ENCODE results near the gene ZNF655.
"Not testable (repeated sequence)": the region's sequence is repeated elsewhere in the genome, so short reads cannot be mapped to it uniquely, and the experiment has no call there.

Gene ZNF655

DNA sequence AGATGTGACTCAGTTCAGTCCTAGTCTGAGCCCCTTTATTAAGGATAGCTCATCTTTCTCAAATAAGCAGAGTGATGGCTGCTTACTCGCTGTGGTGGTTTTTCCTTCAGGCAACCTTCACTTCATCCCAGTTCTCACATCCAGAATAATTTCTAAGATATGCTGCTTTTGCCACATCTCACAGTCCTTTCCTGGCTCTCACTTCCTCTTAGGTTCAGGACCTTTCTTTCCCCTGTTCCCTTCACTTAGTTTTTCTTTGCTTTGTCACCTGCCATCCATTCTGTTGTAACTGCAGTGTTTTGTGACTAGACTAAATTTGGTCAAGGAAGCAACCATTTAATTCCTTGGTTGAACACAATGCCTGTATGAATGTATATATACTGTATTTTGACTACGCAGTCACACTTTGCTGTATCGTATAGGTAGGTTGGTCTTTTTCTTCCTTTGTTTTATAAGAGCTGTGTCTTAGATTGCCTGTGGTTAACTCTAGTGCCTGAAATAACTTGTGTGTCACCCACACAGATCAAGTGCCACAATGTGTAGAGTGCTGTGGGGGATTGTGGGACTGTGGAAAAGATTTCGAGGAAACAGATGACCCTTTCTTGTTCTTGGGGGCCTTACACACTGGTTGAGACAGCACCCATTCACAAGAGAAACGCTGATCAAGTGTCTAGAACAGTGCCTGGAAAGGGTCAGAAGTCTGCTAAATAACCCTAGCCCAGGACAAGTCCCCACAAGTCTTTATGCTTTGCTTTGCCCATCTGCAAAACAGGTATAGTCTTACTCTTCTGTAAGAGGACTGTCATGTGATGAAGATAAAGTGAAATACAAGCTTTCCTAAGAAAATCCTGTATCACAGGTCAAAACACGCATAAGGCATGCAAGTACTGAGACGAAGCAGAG is 2.6 kb downstream of the ZNF655 start:
- DNase-seq (ENCODE audit: low read depth in 2 of 2): no peak

DNA sequence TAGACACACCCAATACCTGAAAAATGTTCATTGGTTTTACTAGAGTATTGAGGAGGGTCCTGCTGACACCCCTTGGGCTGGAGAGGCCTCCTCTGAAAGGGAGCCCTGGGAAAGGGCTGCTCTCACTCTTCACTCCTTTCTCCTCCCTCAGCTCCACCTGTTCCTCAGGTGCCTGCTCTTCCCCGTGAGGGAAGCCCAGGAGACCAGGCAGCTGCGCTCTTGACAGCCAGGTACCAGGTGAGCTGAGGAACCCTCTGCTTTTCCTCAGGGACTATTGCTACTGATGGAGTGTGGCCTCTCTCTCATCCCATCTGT is 3.3 kb downstream of the ZNF655 start:
- DNase-seq (ENCODE audit: low read depth in 2 of 2): no peak

DNA sequence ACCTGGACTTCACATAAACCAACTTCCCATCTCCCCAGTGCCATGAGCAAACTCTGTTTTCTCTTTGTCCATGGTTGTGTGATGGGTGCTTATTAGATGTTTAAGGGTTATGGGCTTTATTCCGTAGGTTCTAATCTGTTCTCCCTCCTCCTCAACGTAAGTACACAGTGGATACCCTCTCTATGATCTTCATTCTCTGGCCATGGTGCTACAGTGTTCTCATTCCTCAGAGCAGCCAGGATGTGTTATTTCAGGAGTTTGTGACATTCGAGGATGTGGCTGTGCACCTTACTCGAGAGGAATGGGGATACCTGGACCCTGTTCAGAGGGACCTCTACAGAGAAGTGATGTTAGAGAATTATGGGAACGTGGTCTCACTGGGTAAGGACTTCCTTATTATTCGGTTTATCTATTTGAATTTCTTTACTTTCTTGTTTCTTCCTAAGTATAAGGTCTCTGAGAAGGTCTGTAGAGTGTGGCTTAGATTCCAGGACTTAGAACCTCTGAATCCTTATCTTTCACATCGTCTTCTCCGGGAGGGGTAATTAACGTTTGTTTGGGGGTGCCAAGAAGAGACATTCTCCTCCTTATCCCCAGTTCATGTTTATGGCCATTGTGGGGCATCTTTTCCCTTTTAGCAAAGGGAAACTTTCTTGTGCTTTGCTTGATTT is 3.8 kb downstream of the ZNF655 start:
- DNase-seq (ENCODE audit: low read depth in 2 of 2): no peak

DNA sequence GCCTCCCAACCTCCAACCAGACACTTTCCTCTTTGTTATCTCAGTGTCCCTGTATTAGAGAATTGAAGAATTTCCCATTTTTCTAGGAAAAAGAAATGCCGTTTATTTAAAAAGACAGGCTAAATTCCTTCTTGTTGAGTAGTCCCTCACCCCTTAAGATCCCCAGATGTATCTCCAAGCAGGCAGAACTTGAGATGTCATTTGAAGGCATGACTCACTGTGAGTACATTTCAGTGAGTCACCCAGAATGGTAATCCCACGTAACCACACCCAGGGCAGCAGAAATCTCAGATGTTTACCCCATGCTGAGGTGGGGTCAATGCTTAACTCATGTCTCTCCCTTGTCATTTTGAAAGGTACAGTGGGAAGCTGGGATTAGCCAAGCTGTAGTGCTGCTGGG is 4.4 kb downstream of the ZNF655 start:
- no peak for DNase-seq (ENCODE audit: low read depth in 2 of 2)

DNA sequence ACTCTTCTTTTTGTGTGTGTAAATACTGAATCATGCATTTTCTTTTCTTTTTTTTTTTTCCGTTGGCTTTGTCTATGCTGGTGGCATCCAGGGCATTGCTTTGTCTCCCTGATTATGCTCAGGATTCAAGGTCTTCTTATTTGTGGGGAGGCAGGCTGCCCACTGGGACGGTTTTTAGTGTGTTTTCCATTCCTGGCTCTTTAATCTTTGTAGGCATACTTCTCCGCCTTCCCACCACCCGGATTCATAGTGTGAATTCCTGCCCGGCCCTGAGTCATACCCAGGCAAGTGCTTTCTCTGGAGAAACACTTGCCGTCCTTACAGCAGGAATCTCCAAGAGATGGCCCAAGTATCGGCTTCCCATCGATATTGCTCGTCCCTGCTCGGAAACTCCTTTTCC is 5.2 kb downstream of the ZNF655 start:
- DNase-seq (ENCODE audit: low read depth in 2 of 2): no peak

DNA sequence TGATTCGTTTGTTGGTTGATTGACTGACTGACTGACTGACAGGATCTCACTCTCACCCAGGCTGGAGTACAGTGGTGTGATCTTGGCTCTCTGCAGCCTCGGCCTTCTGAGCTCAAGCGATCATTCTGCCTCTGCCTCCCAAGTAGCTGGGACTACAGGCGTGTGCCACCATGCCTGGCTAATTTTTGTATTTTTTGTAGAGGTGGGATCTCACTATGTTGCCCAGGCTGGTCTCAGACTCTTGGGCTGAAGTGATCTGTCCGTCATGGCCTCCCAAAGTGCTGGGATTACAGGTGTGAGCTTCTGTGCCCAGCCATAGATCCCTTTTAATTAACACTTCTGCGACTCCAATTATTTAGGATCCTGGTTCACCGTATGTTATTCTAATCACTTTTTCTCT is 10.3 kb downstream of the ZNF655 start:
- not testable (repeated sequence) for DNase-seq (ENCODE audit: low read depth in 2 of 2)

DNA sequence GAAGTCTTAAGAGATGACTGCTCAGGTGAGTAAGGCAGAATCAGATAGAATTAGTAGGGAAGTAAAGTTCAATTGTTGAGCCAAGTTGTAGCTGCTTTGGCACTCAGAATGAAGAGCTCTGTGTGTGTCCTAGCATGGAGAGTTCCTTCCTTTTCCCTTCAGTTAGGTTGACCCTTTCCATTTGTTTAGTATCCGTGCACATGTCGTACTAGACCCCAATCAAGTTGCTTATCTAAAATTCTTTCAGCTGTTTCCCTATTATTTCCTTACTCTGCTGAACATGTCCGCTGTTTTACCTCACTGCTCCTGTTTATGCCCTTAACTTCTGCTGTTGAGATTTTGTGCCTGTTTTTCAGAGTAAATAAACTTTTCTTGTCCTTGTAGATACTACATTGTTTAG is 13.3 kb downstream of the ZNF655 start:
- DNase-seq (ENCODE audit: low read depth in 2 of 2): no peak

DNA sequence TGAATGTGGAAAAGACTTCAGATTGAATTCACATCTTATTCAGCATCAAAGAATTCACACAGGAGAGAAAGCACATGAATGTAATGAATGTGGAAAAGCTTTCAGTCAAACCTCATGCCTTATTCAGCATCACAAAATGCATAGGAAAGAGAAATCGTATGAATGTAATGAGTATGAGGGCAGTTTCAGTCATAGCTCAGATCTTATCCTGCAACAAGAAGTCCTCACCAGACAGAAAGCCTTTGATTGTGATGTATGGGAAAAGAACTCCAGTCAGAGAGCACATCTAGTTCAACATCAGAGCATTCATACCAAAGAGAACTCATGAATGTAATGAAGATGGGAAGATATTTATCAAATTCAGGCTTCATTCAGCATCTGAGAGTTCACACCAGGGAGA is 14.8 kb downstream of the ZNF655 start:
- DNase-seq (ENCODE audit: low read depth in 2 of 2): no peak

DNA sequence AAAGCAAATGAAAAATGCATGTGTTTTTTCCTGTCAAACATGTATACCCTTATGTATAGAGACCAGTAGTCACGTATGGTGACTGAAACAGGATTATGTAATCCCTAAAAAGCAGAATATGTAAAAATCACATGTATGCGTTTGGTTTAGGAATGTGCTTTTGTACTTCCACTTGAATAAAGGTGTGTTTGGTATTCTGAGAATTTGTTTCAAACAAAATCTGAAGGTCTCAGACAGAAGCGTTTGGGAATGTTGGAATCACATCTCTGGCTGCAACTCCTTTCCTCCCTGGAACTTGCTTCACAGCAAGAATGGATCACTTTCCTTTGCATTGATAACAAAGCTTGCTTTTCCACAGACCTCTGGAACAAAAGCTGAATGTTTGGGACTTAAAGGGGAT is 17.8 kb downstream of the ZNF655 start:
- DNase-seq (ENCODE audit: low read depth in 2 of 2): no peak

DNA sequence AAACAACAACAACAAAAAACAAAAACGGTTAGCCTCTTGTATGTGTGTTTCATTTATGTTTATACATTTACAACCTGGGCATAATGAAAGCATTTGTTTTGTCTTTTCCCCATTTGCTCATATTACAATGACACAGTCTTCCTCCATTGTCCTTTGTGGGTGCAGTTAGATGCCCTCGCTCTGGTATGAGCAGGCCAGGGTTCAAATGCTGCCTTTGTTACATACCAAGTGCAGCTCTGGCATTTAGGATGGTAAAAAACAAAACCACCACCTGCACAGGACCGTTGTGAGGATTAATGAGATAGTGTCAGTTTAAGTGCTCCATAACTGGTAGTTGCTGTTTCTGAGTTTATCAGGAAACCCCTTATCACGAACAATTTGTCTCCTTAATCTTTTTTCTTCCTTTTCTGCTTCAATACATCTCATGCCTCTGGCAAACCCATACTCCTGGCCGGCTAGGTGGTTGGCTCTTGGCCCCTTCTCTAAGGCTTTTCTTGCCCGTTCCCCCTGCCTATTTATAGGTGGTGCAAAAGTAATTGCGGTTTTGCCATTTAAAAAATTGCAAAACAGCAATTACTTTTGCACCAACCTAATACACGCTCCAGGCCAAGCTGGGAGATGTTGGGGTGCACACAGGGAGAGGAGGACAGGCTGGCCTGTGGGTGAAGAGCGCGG is 21.0 kb downstream of the ZNF655 start:
- DNase-seq (ENCODE audit: low read depth in 2 of 2): no peak

DNA sequence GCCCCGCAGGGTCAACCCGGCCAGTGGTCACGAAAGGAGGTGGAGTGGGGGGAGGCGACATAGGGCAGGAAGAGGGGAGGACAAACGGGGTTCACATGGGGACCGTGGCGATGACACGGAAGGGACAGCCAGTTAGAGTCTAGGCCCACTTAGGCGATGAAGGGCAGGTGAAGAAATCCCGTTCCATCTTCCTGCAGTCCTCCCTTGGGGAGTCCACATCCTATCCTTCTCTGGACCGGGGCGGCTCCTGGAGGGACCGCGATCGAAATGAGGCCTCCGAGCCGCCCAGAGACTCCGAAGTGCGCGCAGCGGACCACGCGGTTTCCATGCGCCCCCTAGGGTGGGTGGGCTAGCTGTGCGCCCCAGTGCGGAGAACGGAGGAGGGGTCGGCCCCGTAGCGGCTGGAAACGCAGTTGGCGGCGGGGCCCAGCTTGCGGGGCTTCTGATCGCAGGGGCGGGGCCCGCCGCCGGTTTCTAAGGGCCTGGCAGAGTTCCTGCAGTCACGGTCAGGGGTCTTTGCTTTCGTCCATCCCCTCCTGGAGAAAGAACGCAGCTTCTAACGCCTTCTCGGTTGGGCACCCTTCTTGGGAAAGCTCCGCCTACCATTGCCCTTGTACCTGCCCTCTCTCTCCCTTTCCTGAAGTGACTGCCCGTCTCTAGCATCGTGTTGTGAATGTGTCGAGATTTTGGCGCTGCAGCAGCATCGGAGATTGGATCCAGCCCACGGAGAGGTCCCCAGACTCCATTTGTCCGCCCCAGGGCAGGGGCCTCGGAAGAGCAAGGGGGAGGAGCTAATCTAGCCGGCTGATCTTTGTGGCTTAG is 21.7 kb downstream of the ZNF655 start:
- peak; percentile 37 to 45 for DNase-seq (ENCODE audit: low read depth in 2 of 2)

DNA sequence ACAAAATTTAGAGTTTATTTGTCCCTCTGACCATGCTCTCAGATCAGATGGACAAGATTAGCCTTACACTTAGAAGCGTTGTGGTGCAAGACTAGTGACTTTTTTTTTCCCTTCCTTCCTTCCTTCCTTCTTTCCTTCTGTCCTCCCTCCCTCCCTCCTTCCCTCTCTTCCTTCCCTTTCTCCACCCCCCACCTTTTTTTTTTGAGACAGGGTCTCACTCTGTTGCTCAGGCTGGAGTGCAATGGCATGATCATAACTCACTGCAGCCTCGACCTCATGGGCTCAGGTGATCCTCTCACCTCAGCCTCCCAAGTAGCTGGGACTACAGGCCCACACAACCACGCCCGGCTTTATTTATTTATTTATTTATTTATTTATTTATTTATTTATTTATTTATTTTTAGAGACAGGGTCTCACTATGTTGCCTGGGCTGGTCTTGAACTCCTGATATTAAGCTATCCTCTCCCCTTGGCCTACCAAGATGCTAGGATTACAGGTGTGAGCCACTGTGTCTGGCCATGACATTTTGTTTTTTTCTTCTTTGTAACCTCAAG is 22.4 kb downstream of the ZNF655 start:
- not testable (repeated sequence) for DNase-seq (ENCODE audit: low read depth in 2 of 2)

DNA sequence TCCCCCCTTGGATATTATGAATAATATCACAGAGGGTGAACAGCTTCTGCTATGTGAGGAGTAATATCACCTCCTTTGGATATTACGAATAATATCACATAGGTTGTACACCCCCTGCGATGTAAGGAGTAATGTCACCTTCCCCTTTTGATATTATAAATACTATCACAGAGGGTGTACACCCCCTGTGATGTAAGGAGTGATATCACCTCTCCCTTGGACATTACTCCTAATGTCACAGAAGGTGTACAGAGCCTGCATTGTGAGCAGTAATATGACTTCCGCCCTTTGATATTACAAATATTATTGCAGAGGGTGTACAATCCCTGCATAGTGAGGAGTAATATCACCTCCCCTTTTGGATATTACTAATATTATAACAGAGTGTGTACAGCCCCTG is 30.4 kb downstream of the ZNF655 start:
- DNase-seq (ENCODE audit: low read depth in 2 of 2): no peak

DNA sequence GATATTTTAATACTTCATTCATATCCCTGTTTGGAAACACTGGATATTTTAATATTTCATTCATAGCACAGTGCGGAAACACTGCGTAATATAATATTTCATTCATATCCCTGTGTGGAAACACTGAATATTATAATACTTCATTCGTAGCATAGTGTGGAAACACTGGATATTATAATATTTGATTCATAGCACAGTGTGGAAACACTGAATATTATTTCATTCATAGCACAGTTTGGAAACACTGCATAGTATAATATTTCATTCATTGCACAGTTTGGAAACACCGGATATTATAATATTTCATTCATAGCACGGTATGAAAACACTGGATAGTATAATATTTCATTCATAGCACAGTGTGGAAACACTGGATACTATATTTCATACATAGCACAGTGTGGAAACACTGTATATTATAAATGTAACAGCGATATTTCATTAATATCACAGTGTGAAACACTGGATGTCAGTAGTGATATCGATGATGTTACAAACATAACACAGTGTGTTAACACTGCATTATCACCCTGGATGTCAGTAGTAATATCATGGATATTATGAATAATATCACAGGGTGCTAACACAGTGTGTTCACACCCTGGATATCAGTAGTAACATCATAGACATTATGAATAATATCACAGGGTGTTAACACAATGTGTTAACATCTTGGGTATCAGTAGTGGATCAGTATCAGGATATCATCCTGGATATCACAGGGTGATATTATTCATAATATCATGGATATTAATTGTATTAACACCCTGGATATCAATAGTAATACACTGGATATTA is 36.7 kb downstream of the ZNF655 start:
- no peak for DNase-seq (ENCODE audit: low read depth in 2 of 2)

DNA sequence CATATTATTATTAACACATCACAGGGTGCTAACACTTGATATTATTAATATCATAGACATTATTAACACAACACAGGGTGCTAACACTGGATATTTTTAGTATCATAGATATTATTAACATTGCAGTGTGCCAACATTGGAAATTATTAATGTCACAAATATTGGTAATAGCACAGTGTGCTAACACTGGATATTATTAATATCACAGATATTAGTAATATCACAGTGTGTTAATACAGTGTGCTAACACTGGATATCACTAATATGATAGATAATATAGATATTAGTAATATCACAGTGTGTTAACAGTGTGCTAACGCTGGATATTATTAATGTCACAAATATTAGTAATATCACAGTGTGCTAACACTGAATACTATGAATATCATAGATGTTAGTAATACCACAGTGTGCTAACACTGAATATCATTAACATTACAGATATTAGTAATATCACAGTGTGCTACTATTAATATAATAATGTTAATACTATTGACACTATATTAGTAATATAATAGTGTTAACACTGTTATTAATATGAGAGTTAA is 38.0 kb downstream of the ZNF655 start:
- DNase-seq (ENCODE audit: low read depth in 2 of 2): no peak

DNA sequence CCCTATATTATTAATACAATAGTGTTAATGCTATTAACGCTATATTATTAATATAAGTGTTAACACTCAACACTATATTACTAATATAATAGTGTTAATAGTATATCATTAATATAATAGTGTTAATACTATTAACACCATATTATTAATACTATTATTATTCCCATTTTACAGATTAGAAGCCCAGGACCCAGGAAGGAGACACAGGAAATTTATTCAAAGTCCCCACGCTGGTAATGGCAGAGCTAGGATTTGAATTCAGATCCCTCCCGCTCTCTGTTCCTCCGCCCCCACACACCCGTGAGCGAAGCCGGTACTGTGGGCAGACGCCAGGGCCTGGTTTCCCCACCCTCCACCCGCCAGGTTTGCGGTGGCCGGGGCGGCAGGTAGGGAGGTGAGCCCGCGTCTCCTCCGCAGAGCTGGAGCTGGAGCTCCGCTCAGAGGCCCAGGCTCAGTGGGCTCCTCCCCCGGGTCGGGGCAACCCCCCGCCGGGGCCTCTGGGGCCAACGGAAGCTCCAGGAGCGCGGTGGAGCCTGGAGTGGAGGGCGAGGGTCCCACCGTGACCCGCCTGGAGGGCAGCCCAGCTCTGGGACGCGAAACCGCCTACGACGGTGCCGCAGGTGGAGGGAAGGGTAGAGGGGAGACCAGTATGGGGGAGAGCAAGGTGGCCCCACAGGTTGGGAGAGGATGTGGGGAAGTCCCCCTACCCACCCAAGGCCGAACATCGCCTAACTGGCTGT is 39.5 kb downstream of the ZNF655 start, which contains the start of gene TMEM225B:
Gene TMEM225B, plus strand, starts transcription at position 506 of the 740 bp plus-strand sequence. CDS start 6,122 bp downstream, outside the sequence.
- no peak for DNase-seq (ENCODE audit: low read depth in 2 of 2)

DNA sequence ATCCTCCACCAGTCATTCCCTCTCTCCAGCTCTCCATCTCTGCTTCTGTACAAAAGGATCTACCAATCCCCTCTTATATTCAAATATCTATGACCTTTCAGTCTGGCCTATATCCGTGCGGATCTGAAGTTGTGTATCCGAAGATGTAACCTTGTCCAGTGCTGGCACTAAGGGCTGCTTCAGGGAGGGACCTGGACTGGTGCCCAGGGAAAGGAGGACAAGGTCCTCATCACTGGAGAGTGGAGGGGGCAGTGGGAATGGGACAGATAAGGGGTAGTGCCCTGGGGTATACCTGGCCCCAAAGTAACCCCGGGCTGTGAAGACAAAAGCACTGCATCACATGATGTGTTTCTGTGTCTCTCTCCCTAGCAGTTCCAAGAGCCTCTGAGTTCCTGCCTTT is 41.4 kb downstream of the ZNF655 start:
- no peak for DNase-seq (ENCODE audit: low read depth in 2 of 2)

DNA sequence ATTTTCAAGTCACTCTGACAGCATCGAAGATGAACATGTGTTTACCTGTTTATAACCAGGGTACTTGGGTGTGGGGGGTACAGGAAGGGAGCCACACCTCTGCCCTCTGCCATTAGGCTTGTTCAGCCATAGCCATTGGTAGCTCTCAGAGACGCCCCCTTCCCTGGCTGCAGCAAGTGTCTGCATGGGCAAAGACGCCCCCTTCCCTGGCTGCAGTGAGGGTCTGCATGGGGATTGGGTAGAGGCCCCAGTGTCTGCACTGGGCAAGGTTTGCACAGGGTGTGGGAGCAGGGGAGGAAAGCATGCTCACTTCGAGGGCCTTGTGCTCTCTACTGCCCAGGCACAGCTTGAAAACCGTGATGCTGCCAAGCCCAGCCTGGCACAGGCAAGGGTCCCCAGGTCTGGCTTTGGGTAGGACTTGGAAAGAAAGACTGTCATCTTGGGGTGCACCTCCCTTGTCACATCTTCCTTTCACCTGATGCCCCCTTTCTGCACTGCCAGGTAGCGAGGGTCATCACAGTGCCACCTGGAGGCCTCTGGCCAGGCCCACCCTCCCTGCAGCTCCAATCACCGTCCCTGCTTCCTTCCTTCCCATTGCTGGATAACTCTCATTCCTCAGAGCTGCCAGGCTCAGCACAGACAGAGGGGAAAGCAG is 43.3 kb downstream of the ZNF655 start:
- no peak for DNase-seq (ENCODE audit: low read depth in 2 of 2)

DNA sequence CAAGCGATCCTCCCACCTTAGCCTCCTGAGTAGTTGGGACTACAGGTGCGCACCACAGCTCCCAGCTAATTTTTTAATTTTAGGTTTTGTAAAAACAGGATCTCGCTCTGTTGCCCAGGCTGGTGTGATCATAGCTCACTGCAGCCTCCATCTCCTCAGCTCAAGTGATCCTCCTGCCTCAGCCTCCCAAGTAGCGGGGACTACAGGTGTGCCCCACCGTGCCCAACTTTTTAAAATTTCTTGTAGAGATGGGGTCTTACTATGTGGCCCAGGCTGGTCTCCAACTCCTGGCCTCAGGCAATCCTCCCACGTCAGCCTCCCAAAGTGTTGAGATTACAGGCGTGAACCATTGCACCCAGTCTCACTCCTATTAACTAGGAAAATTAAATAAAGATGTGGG is 47.1 kb downstream of the ZNF655 start:
- no peak for DNase-seq (ENCODE audit: low read depth in 2 of 2)

Data from stimulated activated CD8-positive, alpha-beta memory T cell treated with anti-CD3 and anti-CD28 coated beads, Interleukin-7, amount 100 ng/mL, for 1 hour (primary cell).